ENCODE data around the gene ENOX1. TPM values are rescaled to one million over a fixed set of nuclear protein-coding genes. Genes with fewer than 3 reads are reported as not detected.

The ENOX1 gene
- total and polyA plus RNA-seq, 9 of the 15 experiments (the other 6 are each of a cell fraction or from before 2014, with no cell fraction given): not detected

DNA sequence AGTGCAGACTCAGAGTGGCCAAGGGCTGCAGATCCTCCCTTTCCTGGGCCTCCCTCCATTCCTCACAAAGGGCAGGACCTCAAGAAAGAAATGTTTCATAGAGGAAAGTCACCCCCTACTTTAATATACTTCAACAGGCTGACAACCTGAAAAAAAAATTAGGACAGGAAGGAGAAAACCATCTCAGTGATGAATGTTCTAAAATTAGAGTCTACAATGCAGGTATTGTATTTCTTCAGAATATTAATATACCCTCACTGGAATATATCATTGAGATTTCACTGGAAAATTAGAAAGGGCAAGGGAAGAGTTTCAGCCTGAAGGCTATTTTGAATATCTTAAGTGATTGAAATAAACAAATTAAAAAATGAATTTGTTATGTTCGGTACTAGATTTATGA lies 586.5 kb downstream of the ENOX1 start:
- 0% methylated on average over 1 of the region's 1 CpG for WGBS (ENCODE audit: insufficient coverage, low coverage, missing lambda C conversion rate)
- no peak overlapping the region for H3K9ac ChIP-seq (ENCODE audit: insufficient read depth in 1 of 2, low read depth in 2 of 2, low read length in 2 of 2)
- BruUV-seq (replicated peaks): no TSS peak
- ATAC-seq (no peak), FAIRE-seq (no peak), DNase-seq (ENCODE audit: extremely low read depth in 1 of 4, low spot score in 3 of 4) (no peak)
- H2AFZ ChIP-seq (ENCODE audit: low read depth, low read length): no peak overlapping the region
- H3K36me3 ChIP-seq (ENCODE audit: control insufficient read depth, insufficient read depth, low read length): no peaks in the 10 kb centered on the region
- no peaks in the 10 kb centered on the region for H3K79me2 ChIP-seq (ENCODE audit: control insufficient read depth, insufficient read depth, low read length)
- H3K9me3 ChIP-seq (replicated peaks; ENCODE audit: control insufficient read depth, insufficient read depth, low read depth, low read length): no peaks in the 10 kb centered on the region
- in situ Hi-C loops (cut with MboI): no loop called here
- no peaks in the 10 kb centered on the region for H3K9me1 ChIP-seq (ENCODE audit: control insufficient read depth, insufficient read depth, low read length)
- no peaks in the 10 kb centered on the region for H4K20me1 ChIP-seq (replicated peaks; ENCODE audit: control insufficient read depth, insufficient read depth, low read length)
- H3K4me2 ChIP-seq (ENCODE audit: insufficient read depth, low read length): no peak overlapping the region
- ChIA-PET CTCF (ENCODE audit: low intra/inter-chr PET ratio) (no interaction called here), POLR2A (no interaction called here)
- H3K4me3 ChIP-seq: no peak overlapping the region
- H3K4me1 ChIP-seq (replicated peaks in 1 of 2; ENCODE audit: control insufficient read depth in 2 of 2, insufficient read depth in 2 of 2, low read length in 2 of 2): no peaks in the 10 kb centered on the region
- TF ChIP-seq NCOA2 (IDR thresholded peaks at IDR 0.05; ENCODE audit: partially characterized antibody in 2 of 2) (no peak), WHSC1 (IDR thresholded peaks at IDR 0.05; ENCODE audit: low read length) (no peak), ZNF780A (CRISPR knock-in tag; IDR thresholded peaks at IDR 0.05) (no peak), POLR2A (conservative IDR thresholded peaks at IDR 0.05) (no peak), ZBTB1 (CRISPR knock-in tag; IDR thresholded peaks at IDR 0.05; ENCODE audit: borderline replicate concordance, low read depth) (no peak), ZNF77 (CRISPR knock-in tag; IDR thresholded peaks at IDR 0.05) (no peak), ZNF384 (IDR thresholded peaks at IDR 0.05; ENCODE audit: low read depth, low read length) (no peak), XRCC3 (IDR thresholded peaks at IDR 0.05) (no peak), GTF2A2 (tag; IDR thresholded peaks at IDR 0.05) (no peak), ADNP (tag; IDR thresholded peaks at IDR 0.05) (no peak)
- TF ChIP-seq, protein P1, sequence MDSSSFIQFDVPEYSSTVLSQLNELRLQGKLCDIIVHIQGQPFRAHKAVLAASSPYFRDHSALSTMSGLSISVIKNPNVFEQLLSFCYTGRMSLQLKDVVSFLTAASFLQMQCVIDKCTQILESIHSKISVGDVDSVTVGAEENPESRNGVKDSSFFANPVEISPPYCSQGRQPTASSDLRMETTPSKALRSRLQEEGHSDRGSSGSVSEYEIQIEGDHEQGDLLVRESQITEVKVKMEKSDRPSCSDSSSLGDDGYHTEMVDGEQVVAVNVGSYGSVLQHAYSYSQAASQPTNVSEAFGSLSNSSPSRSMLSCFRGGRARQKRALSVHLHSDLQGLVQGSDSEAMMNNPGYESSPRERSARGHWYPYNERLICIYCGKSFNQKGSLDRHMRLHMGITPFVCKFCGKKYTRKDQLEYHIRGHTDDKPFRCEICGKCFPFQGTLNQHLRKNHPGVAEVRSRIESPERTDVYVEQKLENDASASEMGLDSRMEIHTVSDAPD (CRISPR knock-in tag; IDR thresholded peaks at IDR 0.05): no peak
- TF ChIP-seq, protein P2, sequence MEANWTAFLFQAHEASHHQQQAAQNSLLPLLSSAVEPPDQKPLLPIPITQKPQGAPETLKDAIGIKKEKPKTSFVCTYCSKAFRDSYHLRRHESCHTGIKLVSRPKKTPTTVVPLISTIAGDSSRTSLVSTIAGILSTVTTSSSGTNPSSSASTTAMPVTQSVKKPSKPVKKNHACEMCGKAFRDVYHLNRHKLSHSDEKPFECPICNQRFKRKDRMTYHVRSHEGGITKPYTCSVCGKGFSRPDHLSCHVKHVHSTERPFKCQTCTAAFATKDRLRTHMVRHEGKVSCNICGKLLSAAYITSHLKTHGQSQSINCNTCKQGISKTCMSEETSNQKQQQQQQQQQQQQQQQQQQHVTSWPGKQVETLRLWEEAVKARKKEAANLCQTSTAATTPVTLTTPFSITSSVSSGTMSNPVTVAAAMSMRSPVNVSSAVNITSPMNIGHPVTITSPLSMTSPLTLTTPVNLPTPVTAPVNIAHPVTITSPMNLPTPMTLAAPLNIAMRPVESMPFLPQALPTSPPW (CRISPR knock-in tag; IDR thresholded peaks at IDR 0.05): no peak
- TF ChIP-seq, protein P3, sequence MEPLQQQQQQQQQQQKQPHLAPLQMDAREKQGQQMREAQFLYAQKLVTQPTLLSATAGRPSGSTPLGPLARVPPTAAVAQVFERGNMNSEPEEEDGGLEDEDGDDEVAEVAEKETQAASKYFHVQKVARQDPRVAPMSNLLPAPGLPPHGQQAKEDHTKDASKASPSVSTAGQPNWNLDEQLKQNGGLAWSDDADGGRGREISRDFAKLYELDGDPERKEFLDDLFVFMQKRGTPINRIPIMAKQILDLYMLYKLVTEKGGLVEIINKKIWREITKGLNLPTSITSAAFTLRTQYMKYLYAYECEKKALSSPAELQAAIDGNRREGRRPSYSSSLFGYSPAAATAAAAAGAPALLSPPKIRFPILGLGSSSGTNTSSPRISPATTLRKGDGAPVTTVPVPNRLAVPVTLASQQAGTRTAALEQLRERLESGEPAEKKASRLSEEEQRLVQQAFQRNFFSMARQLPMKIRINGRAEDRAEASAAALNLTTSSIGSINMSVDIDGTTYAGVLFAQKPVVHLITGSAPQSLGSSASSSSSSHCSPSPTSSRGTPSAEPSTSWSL (CRISPR knock-in tag; IDR thresholded peaks at IDR 0.05; ENCODE audit: borderline replicate concordance): no peak
- TF ChIP-seq, protein P4, sequence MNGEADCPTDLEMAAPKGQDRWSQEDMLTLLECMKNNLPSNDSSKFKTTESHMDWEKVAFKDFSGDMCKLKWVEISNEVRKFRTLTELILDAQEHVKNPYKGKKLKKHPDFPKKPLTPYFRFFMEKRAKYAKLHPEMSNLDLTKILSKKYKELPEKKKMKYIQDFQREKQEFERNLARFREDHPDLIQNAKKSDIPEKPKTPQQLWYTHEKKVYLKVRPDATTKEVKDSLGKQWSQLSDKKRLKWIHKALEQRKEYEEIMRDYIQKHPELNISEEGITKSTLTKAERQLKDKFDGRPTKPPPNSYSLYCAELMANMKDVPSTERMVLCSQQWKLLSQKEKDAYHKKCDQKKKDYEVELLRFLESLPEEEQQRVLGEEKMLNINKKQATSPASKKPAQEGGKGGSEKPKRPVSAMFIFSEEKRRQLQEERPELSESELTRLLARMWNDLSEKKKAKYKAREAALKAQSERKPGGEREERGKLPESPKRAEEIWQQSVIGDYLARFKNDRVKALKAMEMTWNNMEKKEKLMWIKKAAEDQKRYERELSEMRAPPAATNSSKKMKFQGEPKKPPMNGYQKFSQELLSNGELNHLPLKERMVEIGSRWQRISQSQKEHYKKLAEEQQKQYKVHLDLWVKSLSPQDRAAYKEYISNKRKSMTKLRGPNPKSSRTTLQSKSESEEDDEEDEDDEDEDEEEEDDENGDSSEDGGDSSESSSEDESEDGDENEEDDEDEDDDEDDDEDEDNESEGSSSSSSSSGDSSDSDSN (IDR thresholded peaks at IDR 0.05; ENCODE audit: borderline replicate concordance in 1 of 2, low read depth in 2 of 2, low read length in 2 of 2): no peak
- TF ChIP-seq, protein P5, sequence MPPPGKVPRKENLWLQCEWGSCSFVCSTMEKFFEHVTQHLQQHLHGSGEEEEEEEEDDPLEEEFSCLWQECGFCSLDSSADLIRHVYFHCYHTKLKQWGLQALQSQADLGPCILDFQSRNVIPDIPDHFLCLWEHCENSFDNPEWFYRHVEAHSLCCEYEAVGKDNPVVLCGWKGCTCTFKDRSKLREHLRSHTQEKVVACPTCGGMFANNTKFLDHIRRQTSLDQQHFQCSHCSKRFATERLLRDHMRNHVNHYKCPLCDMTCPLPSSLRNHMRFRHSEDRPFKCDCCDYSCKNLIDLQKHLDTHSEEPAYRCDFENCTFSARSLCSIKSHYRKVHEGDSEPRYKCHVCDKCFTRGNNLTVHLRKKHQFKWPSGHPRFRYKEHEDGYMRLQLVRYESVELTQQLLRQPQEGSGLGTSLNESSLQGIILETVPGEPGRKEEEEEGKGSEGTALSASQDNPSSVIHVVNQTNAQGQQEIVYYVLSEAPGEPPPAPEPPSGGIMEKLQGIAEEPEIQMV (tag; conservative IDR thresholded peaks at IDR 0.05; ENCODE audit: low read depth): no peak
- H3K27me3 ChIP-seq (ENCODE audit: control insufficient read depth in 2 of 2, insufficient read depth in 2 of 2, low read length in 2 of 2): no peaks in the 10 kb centered on the region
- no peak overlapping the region for H3K27ac ChIP-seq (ENCODE audit: extremely low read depth, low read depth, low read length)
- intact Hi-C loops (cut with micrococcal nuclease): no loop called here
